Astrocyte of the spinal cord (primary cell): ENCODE data around the gene KLHL42.
"Not testable (repeated sequence)": the region's sequence is repeated elsewhere in the genome, so short reads cannot be mapped to it uniquely, and the experiment has no call there.

ENCODE experiments used
- DNase-seq: peaks from one replicate; pipeline ENCODE4 v3.0.0; 2011; ENCODE audit warnings: low read depth, low spot score
- H3K4me3 ChIP-seq: 2 replicates; pipeline ENCODE4 v1.5.1; 2011; ENCODE audit warnings: low read depth, mild to moderate bottlenecking, low read length, moderate library complexity
- CTCF ChIP-seq: IDR thresholded peaks from 2 replicates; pipeline ENCODE4 v1.5.1; 2012; ENCODE audit warnings: low read depth, mild to moderate bottlenecking, low read length, inconsistent platforms
- in situ Hi-C: cut with HindIII; loops from 2 replicates; pipeline ENCODE4 v1.10.0; 2017; ENCODE audit warnings: low sequenced_read_pairs

KLHL42 gene

GRCh38 chr12:27779920-27780611 lies at the start of gene KLHL42, which contains the start of gene MANSC4:
KLHL42 (plus strand) TSS chr12:27780233; CDS start chr12:27780331, 98 bp downstream.
MANSC4 (minus strand) TSS chr12:27780236; CDS start chr12:27771276, 8,960 bp downstream.
- peak within 1 kb of the TSS; percentile 78 for H3K4me3 ChIP-seq
- DNase-seq, result peak; percentile 77
- in situ Hi-C loops, result no loop called here
- TF ChIP-seq CTCF, result peak; percentile 10

GRCh38 chr12:27732281-27732680 lies 47.8 kb upstream of the KLHL42 start:
- in situ Hi-C loops, result no loop called here
- H3K4me3 ChIP-seq, result no peak overlapping the region
- peak; percentile 46 for TF ChIP-seq CTCF
- no peak for DNase-seq

GRCh38 chr12:27733052-27733656 lies 46.9 kb upstream of the KLHL42 start:
- DNase-seq, result peak; percentile 36
- H3K4me3 ChIP-seq, result no peak overlapping the region
- in situ Hi-C loops, result no loop called here
- peak; percentile 88 for TF ChIP-seq CTCF

GRCh38 chr12:27733791-27734190 lies 46.2 kb upstream of the KLHL42 start:
- H3K4me3 ChIP-seq, result no peak overlapping the region
- TF ChIP-seq CTCF, result no peak
- no peak for DNase-seq
- in situ Hi-C loops, result no loop called here

- H3K4me3 ChIP-seq, in situ Hi-C loops: not testable (repeated sequence)
Measured at GRCh38 chr12:27734321-27734720, 45.7 kb upstream of the KLHL42 start.

GRCh38 chr12:27743601-27744000 lies 36.4 kb upstream of the KLHL42 start:
- TF ChIP-seq CTCF, result no peak
- no peak overlapping the region for H3K4me3 ChIP-seq
- no peak for DNase-seq
- in situ Hi-C loops, result no loop called here

More at GRCh38 chr12:27734321-27734720, 45.7 kb upstream of the KLHL42 start:
- not testable (repeated sequence) for DNase-seq

- in situ Hi-C loops, DNase-seq, H3K4me3 ChIP-seq: not testable (repeated sequence)
Measured at GRCh38 chr12:27745734-27746133, 34.3 kb upstream of the KLHL42 start.
